A549 (cell line): Measurements from ENCODE around the gene NR3C2. TPM values are rescaled to one million over a fixed set of nuclear protein-coding genes. Genes with fewer than 3 reads are reported as not detected.

ENCODE experiments used
- ATAC-seq, 2 experiments: fragments of 200-7000 bp in 1 of 2; fragments of >200 bp in 1 of 2; cut with Nextera tagmentation in 1 of 2; cut with Tn5 transposase in 1 of 2; 3 replicates each; pipeline versions ENCODE4 v1.8.0 to v1.9.1; 2018 to 2020; ENCODE audit warnings: mild to moderate bottlenecking in 1 of 2, moderate library complexity in 1 of 2
- CTCF ChIA-PET: fragments of 300-600 bp; sonication (Branson Sonifier 250); formaldehyde crosslinking; extraction: SDS; loops from one replicate; lab custom pipeline; 2021; ENCODE audit warnings: antibody characterized with exemption, inconsistent platforms; lab: Yijun Ruan, JAX
- POLR2A ChIA-PET: fragments of 350-600 bp; formaldehyde crosslinking; extraction: SDS; loops from one replicate; lab custom pipeline; 2021; ENCODE audit warnings: antibody characterized with exemption, inconsistent platforms; lab: Yijun Ruan, JAX
- DNase-seq, 2 experiments: peaks; one replicate each; pipeline versions ENCODE4 v3.0.0 to v3.0.0-alpha.2; 2011 to 2016; ENCODE audit warnings: low read depth in 1 of 2, low spot score in 1 of 2
- FAIRE-seq: peaks from 2 replicates; lab custom pipeline; 2011; peaks lifted over from hg19 to GRCh38; lab: Jason Lieb, UNC
- H3K27ac ChIP-seq, 2 experiments: fragments of >200 bp; sonication (Bioruptor Twin); formaldehyde crosslinking; 3 replicates each; pipeline ENCODE4 v1.5.1; 2016 to 2017
- H3K4me1 ChIP-seq: fragments of >200 bp; sonication (Bioruptor Twin); formaldehyde crosslinking; 3 replicates; pipeline ENCODE4 v1.6.1; 2016
- H3K4me2 ChIP-seq: fragments of >200 bp; sonication (Bioruptor Twin); formaldehyde crosslinking; 3 replicates; pipeline ENCODE4 v1.6.1; 2016
- H3K4me3 ChIP-seq: fragments of >200 bp; sonication (Bioruptor Twin); formaldehyde crosslinking; 3 replicates; pipeline ENCODE4 v1.5.1; 2016
- H3K9me3 ChIP-seq: fragments of >200 bp; sonication (Bioruptor Twin); formaldehyde crosslinking; 3 replicates; pipeline ENCODE4 v1.6.1; 2016
- BCL3 ChIP-seq: fragments of >200 bp; sonication (Bioruptor Twin); formaldehyde crosslinking; IDR thresholded peaks from 3 replicates; pipeline ENCODE4 v1.6.1; 2016
- BHLHE40 ChIP-seq: IDR thresholded peaks from 2 replicates; pipeline ENCODE4 v1.6.1; 2012; ENCODE audit warnings: low read depth, low read length, inconsistent platforms
- CBX8 ChIP-seq: fragments of 200-600 bp; sonication (generic); IDR thresholded peaks from 2 replicates; pipeline ENCODE4 v1.6.1; 2016
- CHD2 ChIP-seq: fragments of 150-350 bp; IDR thresholded peaks from 2 replicates; pipeline ENCODE4 v1.6.1; 2014; ENCODE audit warnings: low read length; ENCODE audit not compliant: partially characterized antibody
- CHD4 ChIP-seq: fragments of 200-600 bp; sonication (generic); IDR thresholded peaks from 2 replicates; pipeline ENCODE4 v1.6.1; 2016; ENCODE audit warnings: antibody characterized with exemption, mild to moderate bottlenecking, borderline replicate concordance
- EHMT2 ChIP-seq: fragments of 200-600 bp; sonication (generic); IDR thresholded peaks from 2 replicates; pipeline ENCODE4 v1.6.1; 2016; ENCODE audit warnings: antibody characterized with exemption, low read depth, mild to moderate bottlenecking, moderate library complexity
- EP300 ChIP-seq, 2 experiments: fragments of >200 bp; sonication (Bioruptor Twin); formaldehyde crosslinking; IDR thresholded peaks; 2 replicates in 1 of 2; 3 replicates in 1 of 2; pipeline ENCODE4 v1.6.1; 2016 to 2017
- ESRRA ChIP-seq: fragments of 150-350 bp; IDR thresholded peaks from 2 replicates; pipeline ENCODE4 v1.6.1; 2014; ENCODE audit warnings: mild to moderate bottlenecking, low read length, borderline replicate concordance
- HMGXB4 ChIP-seq: fragments of 250-450 bp; sonication (Bioruptor Pico); IDR thresholded peaks from 2 replicates; pipeline ENCODE4 v1.5.0; 2021; ENCODE audit warnings: mild to moderate bottlenecking, moderate library complexity, borderline replicate concordance
- HOXA7 ChIP-seq: fragments of 250-450 bp; sonication (Bioruptor Pico); IDR thresholded peaks from 2 replicates; pipeline ENCODE4 v1.5.0; 2020; ENCODE audit warnings: mild to moderate bottlenecking, moderate library complexity
- HOXB13 ChIP-seq: fragments of 250-450 bp; sonication (Bioruptor Pico); IDR thresholded peaks from 2 replicates; pipeline ENCODE4 v1.5.0; 2020; ENCODE audit warnings: low read depth, mild to moderate bottlenecking, moderate library complexity
- JUNB ChIP-seq: fragments of >200 bp; sonication (Bioruptor Twin); formaldehyde crosslinking; IDR thresholded peaks from 2 replicates; pipeline ENCODE4 v1.6.1; 2016
- KDM1A ChIP-seq: fragments of 200-600 bp; sonication (generic); IDR thresholded peaks from 2 replicates; pipeline ENCODE4 v1.6.1; 2016; ENCODE audit warnings: low read depth, mild to moderate bottlenecking
- MAZ ChIP-seq: fragments of 150-350 bp; IDR thresholded peaks from 2 replicates; pipeline ENCODE4 v1.6.1; 2014; ENCODE audit warnings: antibody characterized with exemption, low read depth, low read length, borderline replicate concordance
- MYC ChIP-seq: IDR thresholded peaks from 2 replicates; pipeline ENCODE4 v1.6.1; 2012; ENCODE audit warnings: mild to moderate bottlenecking, inconsistent platforms, low read length, improper control_type of control experiment, borderline replicate concordance
- NPAS2 ChIP-seq: fragments of 250-450 bp; sonication (Bioruptor Pico); IDR thresholded peaks from 2 replicates; pipeline ENCODE4 v1.8.0; 2022; ENCODE audit warnings: mild to moderate bottlenecking, moderate library complexity, borderline replicate concordance
- PHF8 ChIP-seq: fragments of 200-600 bp; sonication (generic); IDR thresholded peaks from 2 replicates; pipeline ENCODE4 v1.6.1; 2016; ENCODE audit warnings: low read depth, mild to moderate bottlenecking, antibody characterized with exemption, moderate library complexity, borderline replicate concordance
- POLR2A ChIP-seq: IDR thresholded peaks from 2 replicates; pipeline ENCODE4 v1.6.1; 2012; ENCODE audit warnings: mild to moderate bottlenecking, low read length
- RAD21 ChIP-seq, 2 experiments: fragments of >200 bp in 1 of 2; sonication (Bioruptor Twin) in 1 of 2; formaldehyde crosslinking in 1 of 2; IDR thresholded peaks in 1 of 2; conservative IDR thresholded peaks in 1 of 2; 2 replicates in 1 of 2; 3 replicates in 1 of 2; pipeline ENCODE4 v1.6.1; 2012 to 2018; ENCODE audit warnings: inconsistent platforms in 1 of 2
- RCOR1 ChIP-seq: fragments of 150-350 bp; IDR thresholded peaks from 2 replicates; pipeline ENCODE4 v1.6.1; 2014; ENCODE audit warnings: antibody characterized with exemption, low read length, low read depth
- RNF2 ChIP-seq: fragments of 200-600 bp; sonication (generic); IDR thresholded peaks from 2 replicates; pipeline ENCODE4 v1.6.1; 2016; ENCODE audit warnings: low read depth, mild to moderate bottlenecking, antibody characterized with exemption, moderate library complexity, borderline replicate concordance
- TFCP2L1 ChIP-seq: fragments of 250-450 bp; sonication (Bioruptor Pico); IDR thresholded peaks from 2 replicates; pipeline ENCODE4 v1.5.0; 2021; ENCODE audit warnings: mild to moderate bottlenecking
- TP53 ChIP-seq: fragments of 250-450 bp; sonication (Bioruptor Pico); IDR thresholded peaks from 2 replicates; pipeline ENCODE4 v1.5.0; 2021; ENCODE audit warnings: mild to moderate bottlenecking, moderate library complexity
- ZC3H11A ChIP-seq: fragments of 450-650 bp; IDR thresholded peaks from 2 replicates; pipeline ENCODE4 v1.6.1; 2014; ENCODE audit warnings: antibody characterized with exemption, mild to moderate bottlenecking
- ZFP36 ChIP-seq: fragments of 450-650 bp; IDR thresholded peaks from 2 replicates; pipeline ENCODE4 v1.6.1; 2014; ENCODE audit warnings: borderline replicate concordance; ENCODE audit not compliant: partially characterized antibody
- ZSCAN20 ChIP-seq: fragments of 250-450 bp; sonication (Bioruptor Pico); IDR thresholded peaks from 2 replicates; pipeline ENCODE4 v1.8.0; 2022; ENCODE audit warnings: mild to moderate bottlenecking, moderate library complexity
- WGBS: methylation state at CpG from one replicate; pipeline ENCODE4 v1.1.6; 2017; ENCODE audit errors: missing lambda C conversion rate; 5-methylcytosine and 5-hydroxymethylcytosine counted together
- polyA plus RNA-seq, 4 experiments: library from polyadenylated mRNA; depleted of rRNA in 3 of 4; stranded (reverse); fragments of >200 nt; fragmentation: RNase III in 1 of 4; extraction: RNeasy Plus Mini Kit Qiagen cat#74134 plus additional on column Dnase treatment in 1 of 4; gene quantifications; 2 replicates in 3 of 4; 3 replicates in 1 of 4; pipeline ENCODE4 v1.2.3, GENCODE V29; 2011 to 2017
- TF ChIP-seq, protein P1 (sequence below): fragments of 250-450 bp; sonication (Bioruptor Pico); IDR thresholded peaks from 2 replicates; pipeline ENCODE4 v1.5.0; 2020; ENCODE audit warnings: low read depth, mild to moderate bottlenecking, moderate library complexity
- TF ChIP-seq, protein P2 (sequence below): IDR thresholded peaks from 2 replicates; pipeline ENCODE4 v1.6.1; 2012; ENCODE audit warnings: low read depth, borderline replicate concordance
- TF ChIP-seq, protein P3 (sequence below): fragments of 200-600 bp; sonication (generic); IDR thresholded peaks from 2 replicates; pipeline ENCODE4 v1.6.1; 2016; ENCODE audit warnings: antibody characterized with exemption, mild to moderate bottlenecking, moderate library complexity

NR3C2 gene
- polyA plus RNA-seq, 2 of the 4 experiments (the other 2 are of a cell fraction): 0.01 to 0.03 TPM

GRCh38 chr4:148293571-148293970 is 148.6 kb downstream of the NR3C2 start (continued):
- no peak for TF ChIP-seq NPAS2 (CRISPR knock-in tag)
- no peak for TF ChIP-seq ESRRA
- no peak for TF ChIP-seq MYC
- TF ChIP-seq RNF2: no peak

DNA sequence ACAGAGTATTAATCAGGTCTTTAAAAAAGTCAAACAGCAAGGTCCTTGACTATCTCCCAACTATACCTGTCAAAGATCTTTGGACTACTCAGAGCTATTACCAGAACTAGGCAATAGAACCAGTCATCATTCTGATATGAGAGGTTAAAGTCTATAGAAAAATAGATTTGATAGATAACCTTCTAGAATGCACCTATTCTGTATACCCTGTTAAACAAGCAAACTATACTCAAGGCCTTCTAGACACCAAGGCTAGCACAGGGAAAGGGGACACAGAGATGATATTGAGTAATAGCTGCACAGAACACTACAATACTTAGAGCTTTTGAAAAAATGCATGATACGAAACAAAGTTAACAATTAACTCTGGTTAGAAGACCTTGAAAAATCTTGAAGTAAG is 149.5 kb downstream of the NR3C2 start:
- CTCF ChIA-PET: no interaction called here
- TF ChIP-seq MAZ (no peak), ZC3H11A (no peak), PHF8 (no peak), HOXB13 (CRISPR knock-in tag) (no peak), EHMT2 (no peak), TP53 (CRISPR knock-in tag) (no peak), RCOR1 (no peak), HMGXB4 (CRISPR knock-in tag) (no peak), JUNB (no peak), CHD2 (no peak), EP300 (IDR thresholded peaks at IDR 0.05) (no peak), POLR2A (no peak), ZSCAN20 (CRISPR knock-in tag) (no peak), CHD4 (no peak), TFCP2L1 (CRISPR knock-in tag) (no peak), RAD21 (conservative IDR thresholded peaks at IDR 0.05 in 1 of 2, IDR thresholded peaks at IDR 0.05 in 1 of 2) (no peak)
- Histone ChIP-seq H3K4me1 (no peaks in the 10 kb centered on the region), H3K4me3 (no peak overlapping the region), H3K4me2 (no peak overlapping the region), H3K27ac (no peak overlapping the region), H3K9me3 (no peaks in the 10 kb centered on the region)
- DNase-seq (no peak), FAIRE-seq (no peak), ATAC-seq (no peak)
- WGBS: 36% methylated on average over 1 of the region's 1 CpG
- POLR2A ChIA-PET: no interaction called here

- DNase-seq (no peak), FAIRE-seq (no peak), ATAC-seq (no peak)
- Histone ChIP-seq H3K4me3 (no peak overlapping the region), H3K4me2 (no peak overlapping the region), H3K9me3 (no peaks in the 10 kb centered on the region), H3K27ac (no peak overlapping the region), H3K4me1 (no peaks in the 10 kb centered on the region)
- POLR2A ChIA-PET: no interaction called here
- 36% methylated on average over 4 of the region's 4 CpGs for WGBS
- CTCF ChIA-PET: interaction anchor here (1.2 kb wide), 1 partner anchor 10 kb away, joined by 3 read pairs; no protein-coding TSS in a partner anchor
- TF ChIP-seq BCL3: no peak
- TF ChIP-seq, protein P1, sequence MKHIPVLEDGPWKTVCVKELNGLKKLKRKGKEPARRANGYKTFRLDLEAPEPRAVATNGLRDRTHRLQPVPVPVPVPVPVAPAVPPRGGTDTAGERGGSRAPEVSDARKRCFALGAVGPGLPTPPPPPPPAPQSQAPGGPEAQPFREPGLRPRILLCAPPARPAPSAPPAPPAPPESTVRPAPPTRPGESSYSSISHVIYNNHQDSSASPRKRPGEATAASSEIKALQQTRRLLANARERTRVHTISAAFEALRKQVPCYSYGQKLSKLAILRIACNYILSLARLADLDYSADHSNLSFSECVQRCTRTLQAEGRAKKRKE (CRISPR knock-in tag): no peak
- TF ChIP-seq ZC3H11A: no peak
- no peak for TF ChIP-seq ZFP36
- TF ChIP-seq EP300 (IDR thresholded peaks at IDR 0.05): no peak
- no peak for TF ChIP-seq KDM1A
- TF ChIP-seq CBX8: no peak
- TF ChIP-seq, protein P2, sequence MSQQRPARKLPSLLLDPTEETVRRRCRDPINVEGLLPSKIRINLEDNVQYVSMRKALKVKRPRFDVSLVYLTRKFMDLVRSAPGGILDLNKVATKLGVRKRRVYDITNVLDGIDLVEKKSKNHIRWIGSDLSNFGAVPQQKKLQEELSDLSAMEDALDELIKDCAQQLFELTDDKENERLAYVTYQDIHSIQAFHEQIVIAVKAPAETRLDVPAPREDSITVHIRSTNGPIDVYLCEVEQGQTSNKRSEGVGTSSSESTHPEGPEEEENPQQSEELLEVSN: no peak
- no peak for TF ChIP-seq JUNB
- TF ChIP-seq BHLHE40: no peak
- TF ChIP-seq HOXA7 (CRISPR knock-in tag): no peak
- TF ChIP-seq, protein P3, sequence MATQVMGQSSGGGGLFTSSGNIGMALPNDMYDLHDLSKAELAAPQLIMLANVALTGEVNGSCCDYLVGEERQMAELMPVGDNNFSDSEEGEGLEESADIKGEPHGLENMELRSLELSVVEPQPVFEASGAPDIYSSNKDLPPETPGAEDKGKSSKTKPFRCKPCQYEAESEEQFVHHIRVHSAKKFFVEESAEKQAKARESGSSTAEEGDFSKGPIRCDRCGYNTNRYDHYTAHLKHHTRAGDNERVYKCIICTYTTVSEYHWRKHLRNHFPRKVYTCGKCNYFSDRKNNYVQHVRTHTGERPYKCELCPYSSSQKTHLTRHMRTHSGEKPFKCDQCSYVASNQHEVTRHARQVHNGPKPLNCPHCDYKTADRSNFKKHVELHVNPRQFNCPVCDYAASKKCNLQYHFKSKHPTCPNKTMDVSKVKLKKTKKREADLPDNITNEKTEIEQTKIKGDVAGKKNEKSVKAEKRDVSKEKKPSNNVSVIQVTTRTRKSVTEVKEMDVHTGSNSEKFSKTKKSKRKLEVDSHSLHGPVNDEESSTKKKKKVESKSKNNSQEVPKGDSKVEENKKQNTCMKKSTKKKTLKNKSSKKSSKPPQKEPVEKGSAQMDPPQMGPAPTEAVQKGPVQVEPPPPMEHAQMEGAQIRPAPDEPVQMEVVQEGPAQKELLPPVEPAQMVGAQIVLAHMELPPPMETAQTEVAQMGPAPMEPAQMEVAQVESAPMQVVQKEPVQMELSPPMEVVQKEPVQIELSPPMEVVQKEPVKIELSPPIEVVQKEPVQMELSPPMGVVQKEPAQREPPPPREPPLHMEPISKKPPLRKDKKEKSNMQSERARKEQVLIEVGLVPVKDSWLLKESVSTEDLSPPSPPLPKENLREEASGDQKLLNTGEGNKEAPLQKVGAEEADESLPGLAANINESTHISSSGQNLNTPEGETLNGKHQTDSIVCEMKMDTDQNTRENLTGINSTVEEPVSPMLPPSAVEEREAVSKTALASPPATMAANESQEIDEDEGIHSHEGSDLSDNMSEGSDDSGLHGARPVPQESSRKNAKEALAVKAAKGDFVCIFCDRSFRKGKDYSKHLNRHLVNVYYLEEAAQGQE: no peak
Observed at GRCh38 chr4:148289740-148290139, 152.5 kb downstream of the NR3C2 start.
